GM12891 (cell line): ENCODE measurements around the gene GTF2B.
"Not testable (repeated sequence)": the region's sequence is repeated elsewhere in the genome, so short reads cannot be mapped to it uniquely, and the experiment has no call there.

Experiments used
- PAX5 ChIP-seq: IDR thresholded peaks from 2 replicates; pipeline ENCODE4 v1.6.1; 2011; ENCODE audit warnings: low read length, moderate library complexity, mild to moderate bottlenecking; ENCODE audit not compliant: insufficient read depth, severe bottlenecking
- POLR2A ChIP-seq: IDR thresholded peaks from 2 replicates; pipeline ENCODE4 v1.6.1; 2011; ENCODE audit warnings: low read depth, low read length, control low read depth
- POLR2AphosphoS5 ChIP-seq: IDR thresholded peaks from 2 replicates; pipeline ENCODE4 v1.6.1; 2011; ENCODE audit warnings: low read depth, low read length, control low read depth
- SPI1 ChIP-seq: IDR thresholded peaks from 2 replicates; pipeline ENCODE4 v1.6.1; 2011; ENCODE audit warnings: low read depth, low read length, control low read depth
- TAF1 ChIP-seq: IDR thresholded peaks from 2 replicates; pipeline ENCODE4 v1.6.1; 2011; ENCODE audit warnings: low read depth, low read length, control low read depth

DNA sequence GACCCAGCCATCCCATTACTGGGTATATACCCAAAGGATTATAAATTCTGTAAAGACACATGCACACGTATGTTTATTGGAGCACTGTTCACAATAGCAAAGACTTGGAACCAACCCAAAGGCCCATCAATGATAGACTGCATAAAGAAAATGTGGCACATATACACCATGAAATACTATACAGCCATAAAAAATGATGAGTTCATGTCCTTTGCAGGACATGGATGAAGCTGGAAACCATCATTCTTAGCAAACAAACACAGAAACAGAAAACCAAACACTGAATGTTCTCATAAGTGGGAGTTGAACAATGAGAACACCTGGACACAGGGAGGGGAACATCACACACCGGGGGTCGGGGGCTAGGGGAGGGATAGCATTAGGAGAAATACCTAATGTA, 71.7 kb downstream of the GTF2B start:
- not testable (repeated sequence) for TF ChIP-seq POLR2A, TAF1, POLR2AphosphoS5, PAX5, SPI1
